ENCODE data around the gene INTS3.

Gene INTS3

DNA sequence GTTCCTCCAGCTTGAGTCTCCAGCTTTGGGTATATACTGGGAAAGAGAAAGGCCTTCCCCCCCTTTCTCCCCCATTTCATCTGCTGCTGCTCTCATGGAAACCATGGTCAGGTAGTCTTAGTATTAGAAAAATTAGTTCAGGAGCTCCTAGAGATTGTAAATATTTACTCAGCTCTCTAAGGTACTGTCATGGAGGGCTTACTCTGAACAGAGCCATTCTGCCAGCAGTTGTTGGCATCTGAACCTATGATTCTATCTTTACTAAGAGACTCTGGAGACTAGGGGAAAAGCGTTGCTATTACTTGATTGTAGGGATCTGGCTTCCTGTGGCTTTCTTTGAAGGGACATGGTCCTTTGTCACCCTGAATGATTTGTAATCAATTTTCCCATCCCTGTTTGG is 6.1 kb downstream of the INTS3 start:
- in situ Hi-C loops (cut with MboI; ENCODE audit: low sequenced_read_pairs, unreplicated experiment), result no loop called here
- no peak for DNase-seq (ENCODE audit: low spot score)
- TF ChIP-seq CTCF (IDR thresholded peaks at IDR 0.05; ENCODE audit: borderline replicate concordance, control extremely low read depth, extremely low read depth, insufficient read depth, missing control alignments), result no peak

DNA sequence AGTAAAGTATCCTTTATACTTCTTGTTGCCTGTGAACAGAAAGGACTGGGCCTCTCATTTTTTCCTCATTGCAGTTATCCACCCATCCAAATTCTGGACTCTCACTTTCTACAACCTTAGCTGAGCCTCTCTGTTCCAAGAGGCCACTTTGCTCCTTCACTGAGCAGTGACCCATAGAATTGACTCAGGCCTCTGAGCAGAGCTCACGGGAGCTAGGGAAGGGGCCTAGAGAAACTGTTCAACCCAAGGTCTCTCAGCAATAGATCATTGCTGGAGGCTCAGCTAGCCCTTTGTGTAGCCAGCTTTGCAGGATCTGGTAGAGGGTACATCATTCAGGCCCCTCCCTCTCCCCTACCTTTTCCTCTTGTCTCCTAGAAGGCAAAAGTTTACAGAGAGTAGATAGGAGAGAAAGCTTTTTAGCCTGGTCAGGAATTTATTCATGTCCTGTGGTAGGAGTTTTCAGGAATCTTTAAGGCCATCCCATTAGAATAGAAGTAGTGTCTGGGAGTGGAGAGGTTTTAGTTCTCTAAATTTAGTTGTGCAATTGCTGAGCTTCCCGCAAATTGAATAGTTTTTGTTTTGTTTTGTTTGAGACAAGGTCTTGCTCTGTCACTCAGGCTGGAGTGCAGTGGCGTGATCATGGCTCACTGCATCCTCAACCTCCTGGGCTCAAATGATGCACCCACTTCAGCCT is 6.7 kb downstream of the INTS3 start:
- TF ChIP-seq CTCF (IDR thresholded peaks at IDR 0.05; ENCODE audit: borderline replicate concordance, control extremely low read depth, extremely low read depth, insufficient read depth, missing control alignments), result no peak
- no peak for DNase-seq (ENCODE audit: low spot score)
- in situ Hi-C loops (cut with MboI; ENCODE audit: low sequenced_read_pairs, unreplicated experiment), result no loop called here

DNA sequence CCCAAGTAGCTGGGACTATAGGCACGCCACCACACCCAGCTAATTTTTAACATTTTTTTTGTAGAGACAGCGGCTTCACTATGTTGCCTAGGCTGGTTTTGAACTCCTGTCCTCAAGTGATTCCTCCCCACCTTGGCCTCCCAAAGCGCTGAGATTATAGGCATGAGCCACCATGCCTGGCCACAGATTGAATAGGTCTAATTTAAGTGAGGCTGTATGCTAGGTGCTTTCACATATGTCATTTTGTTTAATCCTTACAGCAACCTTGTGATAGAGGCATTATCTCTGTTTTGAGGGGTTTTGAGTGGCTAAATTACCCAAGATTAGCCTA is 7.2 kb downstream of the INTS3 start:
- in situ Hi-C loops (cut with MboI; ENCODE audit: low sequenced_read_pairs, unreplicated experiment), result no loop called here
- no peak for DNase-seq (ENCODE audit: low spot score)
- TF ChIP-seq CTCF (IDR thresholded peaks at IDR 0.05; ENCODE audit: borderline replicate concordance, control extremely low read depth, extremely low read depth, insufficient read depth, missing control alignments), result no peak

GRCh38 chr1:153741986-153742385 is 14.1 kb downstream of the INTS3 start:
- TF ChIP-seq CTCF (IDR thresholded peaks at IDR 0.05; ENCODE audit: borderline replicate concordance, control extremely low read depth, extremely low read depth, insufficient read depth, missing control alignments), result no peak
- in situ Hi-C loops (cut with MboI; ENCODE audit: low sequenced_read_pairs, unreplicated experiment), result loop anchor here (10.0 kb wide), 1 partner anchor 67 kb away; the partner anchor contains the start of genes ILF2 and NPR1
- DNase-seq (ENCODE audit: low spot score), result no peak

DNA sequence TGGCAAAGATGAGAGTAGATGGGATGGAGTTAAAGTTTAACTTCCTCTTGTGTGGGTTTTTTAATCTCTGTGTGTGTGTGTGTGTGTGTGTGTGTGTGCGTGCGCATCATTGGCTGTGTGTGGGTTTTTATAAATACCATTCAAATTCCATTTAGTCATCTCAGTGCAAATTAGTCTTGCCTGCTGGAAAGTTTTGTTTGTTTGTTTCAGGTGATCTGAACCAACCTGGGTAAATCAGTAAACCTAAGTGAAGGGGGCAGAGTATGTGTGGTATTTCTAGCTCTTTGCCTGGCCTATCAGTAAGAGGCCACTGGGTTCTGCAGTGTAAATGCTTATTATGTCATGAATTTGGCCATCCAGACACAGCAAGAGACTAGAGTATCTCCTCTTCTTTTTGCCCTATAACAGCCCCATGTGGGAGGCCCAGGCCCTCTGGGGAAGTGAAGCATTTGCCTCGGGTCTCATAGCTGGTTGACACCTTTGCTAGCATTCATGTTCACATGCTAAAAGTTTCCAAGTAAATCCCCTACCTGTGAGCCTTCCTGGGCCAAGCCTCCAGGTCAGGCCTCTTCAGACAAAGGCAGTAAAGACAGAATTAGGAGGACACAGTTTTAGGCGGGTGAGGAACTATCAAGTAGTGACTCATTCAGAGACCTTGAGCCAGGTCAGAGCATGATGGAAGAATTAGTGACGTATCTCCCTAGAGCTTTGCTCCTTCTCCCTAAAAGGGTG is 14.7 kb downstream of the INTS3 start:
- DNase-seq (ENCODE audit: low spot score), result peak; percentile 54
- TF ChIP-seq CTCF (IDR thresholded peaks at IDR 0.05; ENCODE audit: borderline replicate concordance, control extremely low read depth, extremely low read depth, insufficient read depth, missing control alignments), result no peak
- in situ Hi-C loops (cut with MboI; ENCODE audit: low sequenced_read_pairs, unreplicated experiment), result loop anchor here (10.0 kb wide), 1 partner anchor 68 kb away; the partner anchor contains the start of genes ILF2 and NPR1

DNA sequence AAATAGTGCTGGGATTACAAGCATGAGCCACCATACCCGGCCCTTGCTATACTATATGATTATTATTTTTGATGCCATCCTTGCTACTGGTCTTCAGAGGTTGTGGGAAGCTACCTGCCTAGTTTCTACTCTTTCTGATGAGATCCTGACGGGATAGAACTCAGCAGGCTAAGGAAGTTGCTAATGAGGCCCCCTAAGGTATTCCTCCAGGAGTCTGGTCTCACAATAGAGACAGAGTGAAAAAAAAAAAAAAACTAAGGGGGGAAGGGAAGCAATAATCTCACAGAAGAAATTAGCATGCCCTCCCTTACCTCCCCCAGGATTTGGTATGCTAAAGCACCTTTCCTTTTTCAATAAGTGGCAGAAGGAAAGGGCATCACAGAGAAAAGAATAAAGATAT is 17.6 kb downstream of the INTS3 start:
- no peak for TF ChIP-seq CTCF (IDR thresholded peaks at IDR 0.05; ENCODE audit: borderline replicate concordance, control extremely low read depth, extremely low read depth, insufficient read depth, missing control alignments)
- in situ Hi-C loops (cut with MboI; ENCODE audit: low sequenced_read_pairs, unreplicated experiment), result loop anchor here (10.0 kb wide), 1 partner anchor 71 kb away; the partner anchor contains the start of genes ILF2 and NPR1
- DNase-seq (ENCODE audit: low spot score), result no peak

Data from GM13976 (cell line).